Measurements from ENCODE around the gene HERC4.
"Not testable (repeated sequence)": the region's sequence is repeated elsewhere in the genome, so short reads cannot be mapped to it uniquely, and the experiment has no call there.

GRCh38 chr10:68076081-68076480 lies 998 bp upstream of the HERC4 start:
- TF ChIP-seq, protein P1, sequence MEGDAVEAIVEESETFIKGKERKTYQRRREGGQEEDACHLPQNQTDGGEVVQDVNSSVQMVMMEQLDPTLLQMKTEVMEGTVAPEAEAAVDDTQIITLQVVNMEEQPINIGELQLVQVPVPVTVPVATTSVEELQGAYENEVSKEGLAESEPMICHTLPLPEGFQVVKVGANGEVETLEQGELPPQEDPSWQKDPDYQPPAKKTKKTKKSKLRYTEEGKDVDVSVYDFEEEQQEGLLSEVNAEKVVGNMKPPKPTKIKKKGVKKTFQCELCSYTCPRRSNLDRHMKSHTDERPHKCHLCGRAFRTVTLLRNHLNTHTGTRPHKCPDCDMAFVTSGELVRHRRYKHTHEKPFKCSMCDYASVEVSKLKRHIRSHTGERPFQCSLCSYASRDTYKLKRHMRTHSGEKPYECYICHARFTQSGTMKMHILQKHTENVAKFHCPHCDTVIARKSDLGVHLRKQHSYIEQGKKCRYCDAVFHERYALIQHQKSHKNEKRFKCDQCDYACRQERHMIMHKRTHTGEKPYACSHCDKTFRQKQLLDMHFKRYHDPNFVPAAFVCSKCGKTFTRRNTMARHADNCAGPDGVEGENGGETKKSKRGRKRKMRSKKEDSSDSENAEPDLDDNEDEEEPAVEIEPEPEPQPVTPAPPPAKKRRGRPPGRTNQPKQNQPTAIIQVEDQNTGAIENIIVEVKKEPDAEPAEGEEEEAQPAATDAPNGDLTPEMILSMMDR (IDR thresholded peaks at IDR 0.05; ENCODE audit: insufficient read depth, low read depth, low read length), result not testable (repeated sequence)
- not testable (repeated sequence) for TF ChIP-seq EZH2 (IDR thresholded peaks at IDR 0.05; ENCODE audit: insufficient read depth, low read length)

All from astrocyte (in vitro differentiated cells and primary cell).